Mesodermal cell (in vitro differentiated cells): Measurements from ENCODE around the gene PVR.
"Not testable (repeated sequence)": the region's sequence is repeated elsewhere in the genome, so short reads cannot be mapped to it uniquely, and the experiment has no call there.

Source experiments
- H3K27ac ChIP-seq: 2 replicates; pipeline ENCODE4 v1.7.0; 2013; ENCODE audit warnings: mild to moderate bottlenecking, low read depth, low read length, moderate library complexity; ENCODE audit not compliant: severe bottlenecking
- H3K36me3 ChIP-seq: 2 replicates; pipeline ENCODE4 v1.7.1; 2013; ENCODE audit warnings: mild to moderate bottlenecking, low read length, moderate library complexity; ENCODE audit not compliant: control insufficient read depth, insufficient read depth
- H3K4me1 ChIP-seq: one replicate; pipeline ENCODE4 v1.7.1; 2013; ENCODE audit warnings: mild to moderate bottlenecking, low read length; ENCODE audit not compliant: insufficient read depth, control insufficient read depth, poor library complexity, severe bottlenecking
- H3K4me3 ChIP-seq: 2 replicates; pipeline ENCODE4 v1.7.0; 2013; ENCODE audit warnings: low read length, control low read depth, mild to moderate bottlenecking; ENCODE audit not compliant: insufficient read depth, poor library complexity, severe bottlenecking; ENCODE audit errors: extremely low read depth
- H3K9me3 ChIP-seq: 2 replicates; pipeline ENCODE4 v1.7.1; 2013; ENCODE audit warnings: mild to moderate bottlenecking, low read length, moderate library complexity; ENCODE audit not compliant: control insufficient read depth
- WGBS, 2 experiments: methylation state at CpG; one replicate each; pipeline ENCODE4 v1.1.5; 2013; ENCODE audit warnings: missing lambda C conversion rate in 2 of 2; ENCODE audit not compliant: insufficient coverage in 2 of 2; 5-methylcytosine and 5-hydroxymethylcytosine counted together

The PVR gene

GRCh38 chr19:44673510-44673909, 29.8 kb downstream of the PVR start:
- Histone ChIP-seq H3K9me3 (peaks cover 6% of the 10 kb centered on the region), H3K27ac (no peak overlapping the region), H3K4me1 (peaks cover 12% of the 10 kb centered on the region), H3K4me3 (no peak overlapping the region), H3K36me3 (no peaks in the 10 kb centered on the region)
- WGBS, 2 experiments, result 83 to 97% methylated on average over 3 of the region's 4 CpGs

GRCh38 chr19:44675521-44675920, 31.8 kb downstream of the PVR start:
- no peak overlapping the region for H3K4me3 ChIP-seq
- 92 to 98% methylated on average over 6 of the region's 6 CpGs for WGBS, 2 experiments
- H3K36me3 ChIP-seq, result no peaks in the 10 kb centered on the region
- H3K27ac ChIP-seq, result no peak overlapping the region
- peaks cover 12% of the 10 kb centered on the region for H3K4me1 ChIP-seq
- H3K9me3 ChIP-seq, result peaks cover 6% of the 10 kb centered on the region

DNA sequence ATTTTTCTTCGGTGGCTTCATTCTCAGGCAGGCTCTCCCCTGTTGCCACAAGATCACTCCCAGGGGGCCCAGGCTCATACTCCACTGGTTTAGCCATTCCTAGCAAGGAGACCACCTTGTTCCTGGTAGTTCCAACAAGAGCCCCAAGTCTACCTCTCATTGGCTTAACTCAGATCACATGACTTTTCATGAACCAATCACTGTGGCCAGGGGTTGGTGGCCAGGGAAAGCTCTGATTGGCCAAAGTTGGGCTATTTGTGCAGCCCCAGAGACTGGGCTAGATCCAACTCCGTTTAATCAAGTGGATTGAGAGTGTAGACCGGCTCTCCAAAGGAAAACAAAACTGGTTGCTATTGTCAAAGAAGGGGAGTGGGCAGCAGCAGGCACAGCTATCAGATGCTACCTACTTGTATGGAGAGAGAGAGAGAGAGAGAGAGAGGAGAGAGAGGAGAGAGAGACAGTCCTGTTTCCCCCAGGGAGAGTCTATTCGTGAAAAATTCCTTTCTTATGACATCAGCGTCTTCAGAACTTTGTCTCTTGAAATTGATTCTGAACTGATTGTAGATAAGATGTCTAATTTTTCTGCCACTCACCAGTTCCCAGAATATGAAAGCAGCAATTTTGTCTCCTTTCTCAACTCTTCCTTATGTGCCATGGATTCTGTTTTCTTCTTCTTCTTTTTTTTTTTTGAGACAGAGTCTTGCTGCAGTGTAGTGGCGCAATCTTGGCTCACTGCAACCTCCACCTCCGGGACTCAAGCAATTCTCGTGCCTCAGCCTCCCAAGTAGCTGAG, 33.5 kb downstream of the PVR start:
- Histone ChIP-seq H3K4me1 (peaks cover 12% of the 10 kb centered on the region), H3K36me3 (no peaks in the 10 kb centered on the region), H3K27ac (peak overlapping the region; percentile 80), H3K9me3 (peaks cover 6% of the 10 kb centered on the region), H3K4me3 (no peak overlapping the region)
- WGBS, 2 experiments, result 66 to 82% methylated on average over 3 to 8 of the region's 8 CpGs

GRCh38 chr19:44680536-44680935, 36.8 kb downstream of the PVR start:
- H3K4me1 ChIP-seq, result peaks cover 15% of the 10 kb centered on the region
- peaks cover 6% of the 10 kb centered on the region for H3K9me3 ChIP-seq
- H3K4me3 ChIP-seq, result no peak overlapping the region
- no peaks in the 10 kb centered on the region for H3K36me3 ChIP-seq
- H3K27ac ChIP-seq, result no peak overlapping the region

DNA sequence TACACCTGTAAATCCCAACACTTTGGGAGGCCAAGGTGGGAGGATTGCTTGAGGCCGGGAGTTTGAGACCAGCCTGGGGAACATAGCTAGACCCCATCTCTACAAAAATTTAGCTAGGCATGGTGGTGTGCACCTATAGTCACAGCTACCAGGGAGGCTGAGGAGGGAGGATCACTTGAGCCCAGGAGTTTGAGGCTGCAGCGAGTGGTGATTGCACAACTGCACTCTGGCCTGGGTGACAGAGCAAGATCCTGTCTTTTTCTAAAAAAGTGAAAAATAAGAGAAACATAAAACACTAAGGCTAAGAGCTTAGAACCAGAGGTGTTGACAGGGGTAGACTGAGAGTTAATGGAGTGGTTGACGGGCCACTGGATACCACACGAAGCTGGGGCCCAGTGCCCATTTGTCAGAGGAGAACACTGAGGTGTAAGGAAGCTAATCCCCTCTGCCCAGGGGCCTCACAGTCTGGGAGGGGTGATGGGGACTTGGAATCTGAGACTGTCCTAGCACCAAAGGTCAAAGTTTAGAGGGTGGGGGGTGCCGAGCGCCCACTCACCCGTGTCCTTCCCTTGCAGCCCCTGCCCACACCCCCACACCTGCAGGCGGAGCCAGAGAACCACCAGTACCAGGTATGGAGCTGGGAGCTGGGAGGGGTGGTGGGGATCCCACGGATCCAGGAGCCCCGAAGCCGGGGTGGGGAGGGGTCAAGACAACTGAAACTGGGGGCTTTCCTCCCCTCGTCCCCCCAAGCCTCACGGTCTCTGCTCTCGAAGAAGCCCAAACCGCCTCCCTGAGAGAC, 38.5 kb downstream of the PVR start:
- Histone ChIP-seq H3K27ac (no peak overlapping the region), H3K9me3 (no peaks in the 10 kb centered on the region), H3K4me3 (no peak overlapping the region), H3K36me3 (no peaks in the 10 kb centered on the region), H3K4me1 (peaks cover 16% of the 10 kb centered on the region)
- WGBS, 2 experiments, result 85 to 93% methylated on average over 9 of the region's 15 CpGs

DNA sequence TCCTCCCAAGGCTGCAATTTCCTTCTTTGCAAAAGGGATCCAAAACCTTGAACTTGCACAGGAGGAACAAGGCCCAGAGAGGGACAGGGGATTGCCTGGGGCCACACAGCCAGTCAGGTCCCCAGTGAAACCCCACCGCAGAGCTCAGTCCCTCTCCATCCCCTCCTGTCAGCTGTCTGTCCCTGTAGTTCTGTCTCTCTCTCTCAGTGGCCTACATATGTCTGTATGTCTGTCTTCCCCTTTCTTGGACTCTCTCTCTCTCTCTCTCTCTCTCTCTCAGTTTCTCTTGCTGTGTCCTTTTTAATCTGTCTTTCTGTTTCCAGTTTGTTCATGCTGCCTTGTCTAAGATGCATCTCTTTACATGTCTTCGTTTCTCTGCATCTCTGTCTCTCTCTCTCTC, 39.1 kb downstream of the PVR start:
- H3K36me3 ChIP-seq, result no peaks in the 10 kb centered on the region
- no peaks in the 10 kb centered on the region for H3K9me3 ChIP-seq
- H3K4me1 ChIP-seq, result peaks cover 13% of the 10 kb centered on the region
- no peak overlapping the region for H3K27ac ChIP-seq
- WGBS, 2 experiments, result 85% methylated on average over 2 of the region's 2 CpGs
- H3K4me3 ChIP-seq, result no peak overlapping the region

- Histone ChIP-seq H3K27ac (no peak overlapping the region), H3K36me3 (no peaks in the 10 kb centered on the region), H3K4me1 (peaks cover 8% of the 10 kb centered on the region), H3K9me3 (no peaks in the 10 kb centered on the region), H3K4me3 (no peak overlapping the region)
- 87 to 96% methylated on average over 8 of the region's 9 CpGs for WGBS, 2 experiments
These were observed 39.9 kb downstream of the PVR start for GRCh38 chr19:44683434-44684210.

GRCh38 chr19:44684396-44684795, 40.7 kb downstream of the PVR start:
- peak overlapping the region; percentile 95 for H3K27ac ChIP-seq
- H3K36me3 ChIP-seq, H3K4me1 ChIP-seq, H3K4me3 ChIP-seq, H3K9me3 ChIP-seq: not testable (repeated sequence)
- WGBS, 2 experiments, result 91 to 92% methylated on average over 2 to 3 of the region's 3 CpGs

- no peaks in the 10 kb centered on the region for H3K36me3 ChIP-seq
- WGBS, 2 experiments, result 63 to 70% methylated on average over 19 to 21 of the region's 25 CpGs
These were observed 41.5 kb downstream of the PVR start for GRCh38 chr19:44684892-44685863.

DNA sequence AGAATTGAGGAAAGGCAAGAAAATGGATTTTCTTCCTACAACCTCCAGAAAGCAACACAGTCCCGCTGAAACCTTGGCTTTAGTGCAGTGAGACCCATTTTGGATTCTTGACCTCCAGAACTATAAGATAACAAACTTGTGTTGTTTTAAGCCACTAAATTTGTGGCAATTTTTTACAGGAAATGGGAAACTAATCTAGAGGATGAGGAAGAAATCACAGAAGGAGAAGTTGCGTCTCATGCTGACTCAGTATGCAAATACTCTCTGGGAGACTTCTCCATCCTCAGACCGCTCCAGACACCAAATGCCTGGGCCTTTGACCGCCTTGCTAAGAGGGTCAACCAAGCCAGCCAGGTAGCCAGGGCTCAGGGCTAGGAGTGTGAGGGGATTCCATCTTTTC, 42.2 kb downstream of the PVR start:
- 80 to 100% methylated on average over 1 to 2 of the region's 4 CpGs for WGBS, 2 experiments
- peaks cover 8% of the 10 kb centered on the region for H3K4me1 ChIP-seq
- no peak overlapping the region for H3K4me3 ChIP-seq
- H3K36me3 ChIP-seq, result no peaks in the 10 kb centered on the region
- H3K9me3 ChIP-seq, result no peaks in the 10 kb centered on the region
- peak overlapping the region; percentile 95 for H3K27ac ChIP-seq

More at GRCh38 chr19:44684892-44685863, 41.5 kb downstream of the PVR start:
- Histone ChIP-seq H3K9me3 (no peaks in the 10 kb centered on the region), H3K27ac (peak overlapping the region; percentile 95), H3K4me1 (peaks cover 8% of the 10 kb centered on the region), H3K4me3 (no peak overlapping the region)
